ENCODE data around the gene GIGYF2. TPM values are rescaled to one million over a fixed set of nuclear protein-coding genes. Genes with fewer than 3 reads are reported as not detected.

Gene GIGYF2
- total and polyA plus RNA-seq, 2 of the 13 experiments (the other 11 are each of a cell fraction or from before 2014, with no cell fraction given): 44.9 to 73.5 TPM

DNA sequence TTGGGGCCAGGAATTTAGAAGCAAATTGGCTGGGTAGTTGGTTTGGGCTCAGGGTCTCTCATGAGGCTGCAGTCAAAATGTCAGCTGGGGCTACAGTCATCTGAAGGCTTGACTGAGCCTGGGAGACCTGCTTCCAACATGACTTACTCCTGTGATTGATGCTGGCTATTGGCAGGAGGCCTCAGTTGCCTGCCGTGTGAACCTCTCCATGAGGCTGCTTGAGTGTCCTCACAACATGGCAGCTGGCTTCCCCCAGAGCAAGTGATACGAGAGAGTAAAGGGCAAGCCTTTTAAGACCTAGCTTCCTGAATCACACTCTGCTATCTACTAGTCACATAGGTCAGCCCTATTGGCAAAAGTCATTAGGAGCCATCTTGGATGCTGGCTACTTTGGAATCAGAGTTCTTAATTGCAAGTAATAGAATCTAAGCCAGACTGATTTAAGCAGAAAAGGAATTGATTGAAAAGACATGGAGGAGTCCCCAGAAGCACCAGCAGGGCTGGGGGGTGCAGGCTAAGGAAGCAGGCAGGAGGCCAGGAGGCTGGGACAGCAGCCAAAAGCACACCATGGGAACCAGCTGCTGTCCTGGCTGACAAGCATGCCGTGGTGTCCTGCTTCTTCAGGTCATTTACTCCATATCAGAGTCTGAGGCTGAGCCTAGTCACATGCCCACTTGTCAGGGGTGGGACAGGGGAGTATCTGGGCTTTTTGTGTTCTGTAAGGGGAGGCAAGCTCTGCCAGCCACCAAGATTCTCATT lies 7.8 kb upstream of the GIGYF2 start:
- Histone ChIP-seq H2AFZ (ENCODE audit: low read length) (no peak overlapping the region), H3K27ac (ENCODE audit: extremely low read length, insufficient read depth, low read length) (no peak overlapping the region), H3K27me3 (ENCODE audit: control insufficient read depth in 1 of 2, insufficient read depth in 2 of 2, low read length in 2 of 2) (peaks cover 0 to 3% of the 10 kb centered on the region in 2 experiments; a peak in 1 of 5 replicates), H3K4me1 (ENCODE audit: insufficient read depth, low read length) (no peaks in the 10 kb centered on the region; the same call in 1 of the 2 replicates), H3K79me2 (ENCODE audit: insufficient read depth, low read length) (no peaks in the 10 kb centered on the region), H4K20me1 (ENCODE audit: insufficient read depth, low read length) (no peaks in the 10 kb centered on the region), H3K4me3 (replicated peaks in 1 of 3; ENCODE audit: insufficient read depth in 1 of 3, low read depth in 2 of 3, low read length in 3 of 3) (no peak overlapping the region), H3K9ac (ENCODE audit: insufficient read depth, low read depth, low read length) (no peak overlapping the region), H3K4me2 (ENCODE audit: low read depth, low read length) (peak overlapping the region; percentile 4; the same call in 1 of the 2 replicates), H3K36me3 (replicated peaks in 1 of 2; ENCODE audit: control insufficient read depth in 1 of 2, insufficient read depth in 2 of 2, low read length in 2 of 2) (no peaks in the 10 kb centered on the region), H3K9me3 (ENCODE audit: low read length) (no peaks in the 10 kb centered on the region)
- intact Hi-C loops (cut with micrococcal nuclease; ENCODE audit: unreplicated experiment): no loop called here
- FAIRE-seq (no peak), DNase-seq (ENCODE audit: low spot score) (no peak), ATAC-seq (no peak)
- in situ Hi-C loops (cut with HindIII; ENCODE audit: extremely low pct_ligation_motif_present, low pct_unique_long_range_greater_than_20kb): no loop called here
- WGBS (ENCODE audit: low lambda C conversion rate): 0% methylated on average over 1 of the region's 3 CpGs
- POLR2A ChIA-PET: no interaction called here
- no TSS peak for BruUV-seq (replicated peaks)
- CTCF ChIA-PET (ENCODE audit: low intra/inter-chr PET ratio, low total read pairs): no interaction called here
- TF ChIP-seq ZNF7 (CRISPR knock-in tag; IDR thresholded peaks at IDR 0.05) (no peak), ZNF253 (CRISPR knock-in tag; IDR thresholded peaks at IDR 0.05; ENCODE audit: borderline replicate concordance) (no peak), RXRB (CRISPR knock-in tag; IDR thresholded peaks at IDR 0.05; ENCODE audit: borderline replicate concordance) (no peak), IKZF1 (IDR thresholded peaks at IDR 0.05) (no peak), DNMT1 (CRISPR knock-in tag; IDR thresholded peaks at IDR 0.05) (no peak), CENPX (CRISPR knock-in tag; IDR thresholded peaks at IDR 0.05) (no peak), EP300 (IDR thresholded peaks at IDR 0.05; ENCODE audit: low read depth in 2 of 2, low read length in 2 of 2) (no peak), EP300 (CRISPR knock-in tag; IDR thresholded peaks at IDR 0.05; ENCODE audit: borderline replicate concordance) (no peak), ZUFSP (CRISPR knock-in tag; IDR thresholded peaks at IDR 0.05; ENCODE audit: borderline replicate concordance) (no peak), PLRG1 (conservative IDR thresholded peaks at IDR 0.05) (no peak)
- TF ChIP-seq, protein P1, sequence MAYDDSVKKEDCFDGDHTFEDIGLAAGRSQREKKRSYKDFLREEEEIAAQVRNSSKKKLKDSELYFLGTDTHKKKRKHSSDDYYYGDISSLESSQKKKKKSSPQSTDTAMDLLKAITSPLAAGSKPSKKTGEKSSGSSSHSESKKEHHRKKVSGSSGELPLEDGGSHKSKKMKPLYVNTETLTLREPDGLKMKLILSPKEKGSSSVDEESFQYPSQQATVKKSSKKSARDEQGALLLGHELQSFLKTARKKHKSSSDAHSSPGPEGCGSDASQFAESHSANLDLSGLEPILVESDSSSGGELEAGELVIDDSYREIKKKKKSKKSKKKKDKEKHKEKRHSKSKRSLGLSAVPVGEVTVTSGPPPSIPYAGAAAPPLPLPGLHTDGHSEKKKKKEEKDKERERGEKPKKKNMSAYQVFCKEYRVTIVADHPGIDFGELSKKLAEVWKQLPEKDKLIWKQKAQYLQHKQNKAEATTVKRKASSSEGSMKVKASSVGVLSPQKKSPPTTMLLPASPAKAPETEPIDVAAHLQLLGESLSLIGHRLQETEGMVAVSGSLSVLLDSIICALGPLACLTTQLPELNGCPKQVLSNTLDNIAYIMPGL (CRISPR knock-in tag; IDR thresholded peaks at IDR 0.05; ENCODE audit: borderline replicate concordance in 1 of 2, low read depth in 1 of 2): no peak
- TF ChIP-seq, protein P2, sequence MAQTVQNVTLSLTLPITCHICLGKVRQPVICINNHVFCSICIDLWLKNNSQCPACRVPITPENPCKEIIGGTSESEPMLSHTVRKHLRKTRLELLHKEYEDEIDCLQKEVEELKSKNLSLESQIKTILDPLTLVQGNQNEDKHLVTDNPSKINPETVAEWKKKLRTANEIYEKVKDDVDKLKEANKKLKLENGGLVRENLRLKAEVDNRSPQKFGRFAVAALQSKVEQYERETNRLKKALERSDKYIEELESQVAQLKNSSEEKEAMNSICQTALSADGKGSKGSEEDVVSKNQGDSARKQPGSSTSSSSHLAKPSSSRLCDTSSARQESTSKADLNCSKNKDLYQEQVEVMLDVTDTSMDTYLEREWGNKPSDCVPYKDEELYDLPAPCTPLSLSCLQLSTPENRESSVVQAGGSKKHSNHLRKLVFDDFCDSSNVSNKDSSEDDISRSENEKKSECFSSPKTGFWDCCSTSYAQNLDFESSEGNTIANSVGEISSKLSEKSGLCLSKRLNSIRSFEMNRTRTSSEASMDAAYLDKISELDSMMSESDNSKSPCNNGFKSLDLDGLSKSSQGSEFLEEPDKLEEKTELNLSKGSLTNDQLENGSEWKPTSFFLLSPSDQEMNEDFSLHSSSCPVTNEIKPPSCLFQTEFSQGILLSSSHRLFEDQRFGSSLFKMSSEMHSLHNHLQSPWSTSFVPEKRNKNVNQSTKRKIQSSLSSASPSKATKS (CRISPR knock-in tag; IDR thresholded peaks at IDR 0.05): no peak
